Fibroblast of lung (primary cell): ENCODE data around the gene PRG3.
"Not testable (repeated sequence)": the region's sequence is repeated elsewhere in the genome, so short reads cannot be mapped to it uniquely, and the experiment has no call there.

Experiments used
- CTCF ChIP-seq, 2 donors: IDR thresholded peaks in 1 of 2; conservative IDR thresholded peaks in 1 of 2; 1 replicate in 1 of 2; 2 replicates in 1 of 2; pipeline ENCODE4 v1.5.1; 2011 to 2012; ENCODE audit warnings: low read length in 2 of 2, control low read depth in 1 of 2, inconsistent platforms in 1 of 2, low read depth in 1 of 2, mild to moderate bottlenecking in 1 of 2
- EZH2 ChIP-seq: IDR thresholded peaks from 2 replicates; pipeline ENCODE4 v1.5.1; 2012; ENCODE audit warnings: low read length, control low read depth, mild to moderate bottlenecking; ENCODE audit errors: missing control alignments

- TF ChIP-seq CTCF (conservative IDR thresholded peaks at IDR 0.05 in 1 of 2, IDR thresholded peaks at IDR 0.05 in 1 of 2; ENCODE audit: low read depth in 1 of 2, low read length in 2 of 2); EZH2: not testable (repeated sequence)
Observed at GRCh38 chr11:57361420-57361819, 19.5 kb downstream of the PRG3 start.
